ENCODE measurements around the gene ZNF630.

The ZNF630 gene

GRCh38 chrX:48083706-48084105, 12.3 kb upstream of the ZNF630 start:
- no peak for DNase-seq (ENCODE audit: low read depth)
- H3K4me3 ChIP-seq (ENCODE audit: low read depth, low read length), result no peak overlapping the region
- no peak for TF ChIP-seq CTCF (IDR thresholded peaks at IDR 0.05; ENCODE audit: insufficient read depth, low read depth, low read length, missing control alignments)

- no peak overlapping the region for H3K4me3 ChIP-seq (ENCODE audit: low read depth, low read length)
- peak; percentile 45 for DNase-seq (ENCODE audit: low read depth)
- TF ChIP-seq CTCF (IDR thresholded peaks at IDR 0.05; ENCODE audit: insufficient read depth, low read depth, low read length, missing control alignments), result peak; percentile 42
These were observed 11.8 kb upstream of the ZNF630 start for GRCh38 chrX:48083212-48083611.

- peak; percentile 9 for DNase-seq (ENCODE audit: low read depth)
- TF ChIP-seq CTCF (IDR thresholded peaks at IDR 0.05; ENCODE audit: insufficient read depth, low read depth, low read length, missing control alignments), result no peak
- H3K4me3 ChIP-seq (ENCODE audit: low read depth, low read length), result no peak overlapping the region
These were observed 4.9 kb upstream of the ZNF630 start for GRCh38 chrX:48076343-48076742.

- H3K4me3 ChIP-seq (ENCODE audit: low read depth, low read length), result peak overlapping the region; percentile 83
- DNase-seq (ENCODE audit: low read depth), result no peak
- TF ChIP-seq CTCF (IDR thresholded peaks at IDR 0.05; ENCODE audit: insufficient read depth, low read depth, low read length, missing control alignments), result no peak
These were observed 656 bp upstream of the ZNF630 start for GRCh38 chrX:48071986-48072605.

GRCh38 chrX:48068096-48068887, 3.1 kb downstream of the ZNF630 start:
- TF ChIP-seq CTCF (IDR thresholded peaks at IDR 0.05; ENCODE audit: insufficient read depth, low read depth, low read length, missing control alignments), result no peak
- no peak for DNase-seq (ENCODE audit: low read depth)

GRCh38 chrX:48064261-48064660, 7.2 kb downstream of the ZNF630 start:
- DNase-seq (ENCODE audit: low read depth), result no peak
- no peak overlapping the region for H3K4me3 ChIP-seq (ENCODE audit: low read depth, low read length)
- no peak for TF ChIP-seq CTCF (IDR thresholded peaks at IDR 0.05; ENCODE audit: insufficient read depth, low read depth, low read length, missing control alignments)

More at GRCh38 chrX:48068096-48068887, 3.1 kb downstream of the ZNF630 start:
- no peak overlapping the region for H3K4me3 ChIP-seq (ENCODE audit: low read depth, low read length)
